Activated CD4-positive, alpha-beta T cell treated with anti-CD3 and anti-CD28 coated beads for 1 hour (primary cell): ENCODE measurements around the gene LEF1.
A peak's percentile ranks its signal among the peaks of the same experiment; 100 is the strongest.
"Not testable (repeated sequence)": the region's sequence is repeated elsewhere in the genome, so short reads cannot be mapped to it uniquely, and the experiment has no call there.

ENCODE experiments used
- DNase-seq: peaks from one replicate; pipeline ENCODE4 v3.0.0-alpha.2; 2020

Gene LEF1

DNA sequence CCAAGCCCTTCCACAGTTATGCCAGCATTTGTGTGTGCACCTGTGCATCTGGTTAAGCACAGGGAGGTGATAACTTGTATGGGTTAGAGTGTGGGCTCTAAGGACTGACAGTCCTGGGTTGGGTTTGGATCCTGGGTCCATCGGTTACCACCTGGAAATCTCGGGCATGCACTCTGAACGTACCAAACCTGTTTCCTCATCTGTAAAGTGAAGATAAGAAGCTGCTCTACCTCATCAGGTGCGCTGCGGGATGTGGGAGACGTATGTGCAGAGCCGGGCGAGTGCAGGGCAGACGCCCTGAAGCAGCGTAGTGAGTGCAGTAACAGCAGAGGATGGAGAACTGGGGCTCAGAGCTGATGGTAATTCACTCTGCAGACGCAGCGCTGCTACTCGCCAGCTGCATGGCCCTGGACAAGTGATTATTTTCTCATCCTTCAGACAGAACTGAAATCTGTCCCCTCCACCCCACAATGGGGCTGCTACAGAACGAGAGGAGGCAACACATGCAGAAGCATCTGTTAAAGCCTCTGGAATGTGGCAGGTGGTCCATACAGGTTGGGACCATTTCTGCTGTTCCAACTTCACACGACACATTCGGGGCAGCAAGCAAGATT, 114.6 kb downstream of the LEF1 start:
- no peak for DNase-seq

- no peak for DNase-seq
Measured at GRCh38 chr4:108053251-108053711, 115.5 kb downstream of the LEF1 start.

DNA sequence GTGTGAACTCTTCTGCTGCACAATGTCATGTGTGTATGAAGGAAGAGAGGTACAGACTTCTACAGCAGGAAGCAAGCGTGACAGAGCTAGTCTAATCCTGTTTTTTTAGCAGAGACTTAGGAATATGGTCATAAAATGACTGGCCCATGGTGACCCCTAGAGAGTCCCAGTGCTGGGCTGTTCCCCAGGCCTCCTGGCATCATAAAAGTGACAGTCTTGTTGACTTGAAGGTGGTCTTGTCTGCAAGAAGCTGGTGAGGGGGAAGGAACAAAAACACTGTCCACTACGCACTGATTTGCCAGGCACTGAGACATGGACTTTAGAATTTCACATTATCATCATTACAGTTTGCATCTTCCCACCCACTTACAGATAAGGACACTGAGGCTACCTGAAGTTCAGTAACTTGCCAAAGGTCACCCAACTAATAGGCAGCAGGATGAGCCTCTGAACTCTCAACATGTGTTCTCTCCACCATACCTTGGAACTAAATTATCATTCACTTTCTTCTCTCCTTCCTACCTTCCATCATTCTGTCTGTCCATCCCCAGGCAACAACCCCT, 116.1 kb downstream of the LEF1 start:
- DNase-seq, result no peak

- no peak for DNase-seq
Measured at GRCh38 chr4:108051343-108051742, 117.4 kb downstream of the LEF1 start.

- DNase-seq, result not testable (repeated sequence)
Measured at GRCh38 chr4:108050166-108051111, 118.3 kb downstream of the LEF1 start.

DNA sequence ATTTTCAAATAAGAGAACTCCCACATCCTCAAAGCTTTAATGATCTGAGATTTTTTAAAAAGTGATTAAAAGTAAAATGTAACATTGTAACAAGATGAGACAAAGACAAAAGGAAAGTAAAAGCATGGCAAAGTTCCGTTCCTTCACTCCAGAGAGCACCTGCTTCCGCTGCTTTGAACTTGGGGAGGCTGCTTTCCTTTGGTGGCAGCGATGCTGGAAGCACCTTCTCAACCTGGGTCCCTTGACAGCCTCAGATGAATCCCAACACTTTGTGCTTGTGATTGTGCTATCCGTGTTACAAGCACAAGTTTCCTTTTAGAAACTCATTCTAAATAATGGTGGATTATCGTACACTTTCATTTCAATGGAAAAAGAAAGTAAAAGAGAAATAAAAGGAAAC, 119.3 kb downstream of the LEF1 start:
- DNase-seq, result no peak

DNA sequence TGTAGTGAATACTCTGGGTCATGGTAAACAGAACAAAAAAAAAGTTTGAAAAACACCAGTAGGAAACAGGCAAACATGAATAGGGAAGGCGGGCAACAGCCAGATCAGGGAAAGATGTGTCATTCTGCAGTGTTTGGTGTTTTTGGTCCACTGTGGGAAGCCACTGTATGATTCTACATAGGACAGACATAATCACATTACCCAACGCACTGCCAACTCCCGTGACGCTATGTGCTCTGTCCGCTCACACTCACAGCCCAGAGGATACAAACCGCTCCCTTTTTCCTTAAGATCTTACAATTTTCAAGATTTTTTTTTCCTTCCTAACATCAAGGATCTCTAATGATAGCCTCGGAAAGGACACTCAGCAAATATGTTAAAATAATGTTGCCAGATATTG, 119.7 kb downstream of the LEF1 start:
- DNase-seq, result no peak

DNA sequence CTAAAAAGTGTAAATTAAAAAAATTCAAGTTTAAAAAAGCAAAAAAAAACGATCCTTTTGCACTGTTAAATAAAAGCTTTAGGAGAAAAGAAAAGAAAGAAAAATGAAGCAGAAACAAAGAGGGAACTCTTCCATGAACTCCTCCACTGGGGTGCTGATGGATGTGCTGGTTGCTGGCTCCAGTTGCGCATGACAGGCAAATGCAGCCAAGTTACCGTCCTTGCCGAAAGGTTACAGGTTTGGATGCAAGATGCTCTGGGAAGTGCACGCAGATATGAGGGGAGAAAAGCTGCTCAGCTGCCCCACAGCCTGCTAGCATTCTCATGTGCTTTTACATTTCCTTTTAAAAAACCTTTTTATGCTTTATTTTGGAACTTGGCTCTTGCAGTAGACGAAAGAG, 120.6 kb downstream of the LEF1 start:
- DNase-seq, result no peak

DNA sequence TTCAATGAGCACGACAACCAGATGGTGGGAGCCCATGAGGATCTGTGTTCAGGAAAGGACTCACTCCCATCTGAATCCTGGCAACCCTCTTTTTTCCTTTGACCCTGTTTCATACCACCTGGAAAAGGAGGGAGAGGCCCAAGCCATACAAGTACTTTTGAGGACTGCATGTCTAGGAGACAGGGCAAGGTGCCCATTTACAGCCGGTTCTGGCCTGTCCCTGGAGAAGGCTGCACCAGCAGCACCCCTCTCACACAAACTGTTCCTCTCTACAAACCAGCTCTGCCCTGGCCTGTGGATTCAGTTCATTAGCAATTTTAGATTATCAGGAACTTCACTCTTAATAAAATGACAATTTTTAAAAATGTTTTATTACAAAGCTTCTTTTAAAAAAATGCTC, 121.5 kb downstream of the LEF1 start:
- DNase-seq, result no peak

GRCh38 chr4:108045687-108046024, 123.1 kb downstream of the LEF1 start:
- no peak for DNase-seq

DNA sequence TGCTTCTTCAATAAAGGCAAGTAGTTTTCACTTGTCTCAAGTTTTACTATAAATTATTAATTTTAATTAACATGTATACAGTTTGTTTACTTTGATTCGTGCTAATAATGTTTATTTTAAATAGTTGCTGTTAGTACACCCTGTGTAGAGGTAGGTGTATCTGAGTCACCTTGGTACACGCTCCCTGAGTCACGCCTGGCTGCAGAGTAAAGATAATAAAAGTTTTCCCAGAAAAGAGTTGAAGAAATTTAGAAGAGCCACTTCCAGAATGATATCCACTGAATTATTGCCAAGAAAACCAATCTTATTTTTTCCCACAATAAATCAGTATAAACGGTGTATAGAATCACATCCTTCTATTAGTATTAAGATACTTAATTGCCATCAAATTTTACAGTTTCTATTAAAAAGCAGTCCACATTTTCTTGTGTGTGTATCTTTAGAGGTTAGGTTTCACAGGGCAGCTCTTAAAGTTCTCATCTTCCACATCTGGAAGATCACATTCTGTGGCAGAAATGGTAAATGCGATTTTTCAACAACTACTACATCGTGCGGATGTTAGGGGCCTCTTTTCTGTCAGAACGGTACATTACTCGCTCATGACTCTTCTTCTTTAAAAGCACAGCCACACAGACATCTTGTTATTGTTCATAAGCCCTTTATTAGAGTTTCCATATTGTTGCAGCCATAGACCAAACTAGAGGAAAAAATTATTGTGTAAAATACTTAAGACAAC, 123.6 kb downstream of the LEF1 start:
- no peak for DNase-seq

DNA sequence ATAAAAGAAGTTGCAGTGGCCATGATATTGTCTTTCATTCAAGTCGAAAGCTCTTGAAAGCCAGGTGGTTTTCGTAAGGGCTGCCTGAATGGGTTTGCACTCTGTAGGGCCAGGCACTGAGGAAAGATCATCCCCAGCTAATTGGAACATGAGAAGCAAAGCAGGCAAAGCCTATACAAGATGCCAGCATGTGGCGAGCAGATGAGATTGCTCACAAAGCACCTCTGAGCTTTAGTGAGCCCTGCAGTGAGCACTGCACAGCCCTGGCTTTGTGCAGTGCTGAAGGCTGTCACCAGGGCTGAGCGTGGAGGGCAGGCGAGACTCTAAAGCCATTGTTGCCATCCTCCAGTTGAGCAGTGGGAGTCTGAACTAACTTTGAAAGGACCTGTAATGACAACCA, 125.2 kb downstream of the LEF1 start:
- DNase-seq, result no peak

- DNase-seq, result no peak
Measured at GRCh38 chr4:108042927-108043326, 125.8 kb downstream of the LEF1 start.

DNA sequence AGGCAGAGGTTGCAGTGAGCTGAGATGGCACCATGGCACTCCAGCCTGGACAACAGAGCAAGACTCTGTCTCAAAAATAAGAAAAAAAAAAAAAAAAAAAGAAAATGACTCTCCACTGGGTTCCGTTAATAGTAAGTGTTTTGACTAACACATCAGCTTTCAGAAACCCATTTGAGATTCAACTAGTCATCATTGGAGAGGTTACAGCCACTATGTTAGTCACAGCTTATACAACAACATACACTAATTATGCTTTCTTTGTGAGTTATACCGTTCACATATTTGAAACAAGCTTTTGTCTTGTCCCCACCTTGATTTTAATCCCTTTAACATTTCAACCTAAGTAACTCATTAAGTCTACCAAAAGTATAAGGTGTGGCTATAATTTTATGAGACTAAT, 130.8 kb downstream of the LEF1 start:
- DNase-seq, result no peak

- peak; percentile 63 for DNase-seq
Measured at GRCh38 chr4:108036213-108036612, 132.5 kb downstream of the LEF1 start.

DNA sequence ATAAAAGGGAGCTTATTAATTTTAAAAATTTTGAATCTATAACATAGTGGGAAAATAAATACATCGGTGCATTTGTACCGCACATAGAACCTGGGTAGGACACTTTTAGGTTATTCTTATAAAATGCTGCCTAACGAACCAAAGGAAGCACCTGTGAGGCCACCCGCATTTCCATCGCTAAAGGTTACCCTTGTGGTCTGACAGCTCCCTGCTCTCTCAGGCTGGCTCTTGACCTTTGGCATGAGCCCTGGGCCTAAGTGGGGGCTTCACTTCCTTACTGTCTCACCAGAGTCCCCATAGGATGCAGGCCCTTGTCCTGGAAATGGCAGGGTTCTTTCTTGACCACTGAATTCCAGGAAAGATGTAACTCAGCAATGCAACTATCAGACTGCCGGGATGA, 133.0 kb downstream of the LEF1 start:
- no peak for DNase-seq

DNA sequence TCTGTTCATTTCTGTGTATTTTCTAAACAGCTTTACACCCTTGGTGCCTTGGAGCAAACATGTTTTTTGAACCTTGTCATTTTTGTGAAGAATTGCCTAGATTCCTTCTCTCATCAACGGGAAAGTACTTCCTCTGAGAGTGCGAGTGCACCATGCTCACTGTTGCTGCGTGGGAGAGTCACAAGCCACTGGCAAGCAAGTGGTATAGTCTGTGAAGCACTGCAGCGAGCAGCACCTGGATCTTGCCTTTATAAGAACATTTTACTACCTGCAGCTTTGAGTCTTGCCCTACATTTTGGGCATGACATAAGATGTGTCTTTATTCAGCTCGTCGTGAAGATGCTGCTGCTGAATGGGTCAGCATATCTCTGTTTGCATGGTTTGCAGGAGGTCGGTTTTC, 134.2 kb downstream of the LEF1 start:
- no peak for DNase-seq

GRCh38 chr4:108033348-108033747, 135.4 kb downstream of the LEF1 start:
- DNase-seq, result no peak

DNA sequence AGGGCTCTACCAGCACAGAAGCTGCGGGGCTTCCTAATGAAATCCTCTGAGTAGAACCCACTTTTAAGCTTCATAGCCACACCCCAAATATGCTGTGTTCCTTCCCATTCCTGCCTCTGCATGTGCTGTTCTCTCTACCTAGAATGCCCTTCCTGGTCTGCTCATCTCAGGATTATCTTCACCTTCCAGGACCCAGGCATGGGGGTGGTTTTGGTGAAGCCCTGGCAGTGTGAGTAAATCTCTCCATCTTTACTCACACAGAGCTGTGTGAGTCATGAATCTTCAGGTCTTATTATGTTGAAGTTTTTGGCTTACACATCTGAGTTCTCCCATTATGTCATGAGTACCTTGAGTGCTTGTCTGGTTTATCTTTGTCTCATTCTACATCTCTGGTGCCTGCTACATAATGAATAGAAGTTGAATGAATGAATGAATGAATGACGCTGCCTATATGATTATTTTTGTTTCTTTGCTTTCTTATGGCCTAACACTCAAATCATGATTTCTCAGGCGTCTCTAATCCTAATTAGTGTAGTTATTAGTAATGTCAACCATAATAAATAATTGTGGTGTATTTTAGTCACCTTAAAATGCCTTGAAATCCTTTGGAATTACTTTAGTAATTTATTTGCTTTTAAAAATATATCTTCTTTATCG, 137.2 kb downstream of the LEF1 start:
- DNase-seq, result no peak

GRCh38 chr4:108030332-108030731, 138.4 kb downstream of the LEF1 start:
- DNase-seq, result peak; percentile 59

- DNase-seq, result no peak
Measured at GRCh38 chr4:108029731-108030130, 139.0 kb downstream of the LEF1 start.

DNA sequence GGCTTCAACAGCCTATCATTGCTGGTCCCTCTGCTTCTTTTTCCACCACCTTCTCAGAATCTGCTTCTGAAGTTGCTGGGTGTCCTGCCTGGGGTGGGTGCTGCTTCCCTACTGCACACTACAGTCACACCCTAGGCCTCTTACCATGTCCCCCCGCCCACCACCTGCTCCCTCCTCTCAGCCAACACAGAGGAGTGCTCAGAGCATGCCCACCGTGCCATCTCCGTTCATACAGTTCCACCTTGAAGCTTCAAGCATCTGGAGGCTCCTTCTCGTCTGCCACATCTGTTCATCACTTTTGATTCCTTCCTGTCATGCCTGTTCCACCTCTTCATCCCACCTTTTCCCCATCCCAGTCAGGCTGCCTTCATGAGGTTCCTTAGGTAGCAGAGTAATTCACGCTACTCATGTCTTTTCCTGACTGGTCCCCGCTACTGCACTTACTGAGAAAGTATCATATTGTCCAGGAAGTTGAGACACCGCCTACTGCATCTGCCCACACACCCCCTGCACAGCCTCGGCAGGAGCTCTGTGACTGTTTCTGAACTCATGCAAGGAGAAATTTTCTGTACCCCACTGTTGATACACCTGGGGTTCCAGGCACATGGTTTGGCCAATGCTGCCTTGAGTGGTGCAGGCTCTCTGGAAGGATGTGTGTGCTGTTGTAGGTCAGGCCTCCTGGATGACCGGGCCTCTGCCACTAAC, 139.6 kb downstream of the LEF1 start:
- DNase-seq, result no peak

- no peak for DNase-seq
Measured at GRCh38 chr4:108024878-108025165, 143.9 kb downstream of the LEF1 start.
